H4 (cell line): ENCODE data around the gene KCTD5. TPM values are rescaled to one million over a fixed set of nuclear protein-coding genes. Genes with fewer than 3 reads are reported as not detected.

ENCODE experiments used
- DNase-seq: peaks from one replicate; pipeline ENCODE4 v3.0.0-alpha.2; 2015; ENCODE audit warnings: low spot score
- total RNA-seq: library from RNA; depleted of rRNA; stranded (reverse); fragments of >200 nt; shearing (Covaris generic); gene quantifications from 2 replicates; pipeline ENCODE4 v1.2.3, GENCODE V29; 2014

KCTD5 gene
- total RNA-seq, 1 experiment from 2014 or later = 25.3 TPM

DNA sequence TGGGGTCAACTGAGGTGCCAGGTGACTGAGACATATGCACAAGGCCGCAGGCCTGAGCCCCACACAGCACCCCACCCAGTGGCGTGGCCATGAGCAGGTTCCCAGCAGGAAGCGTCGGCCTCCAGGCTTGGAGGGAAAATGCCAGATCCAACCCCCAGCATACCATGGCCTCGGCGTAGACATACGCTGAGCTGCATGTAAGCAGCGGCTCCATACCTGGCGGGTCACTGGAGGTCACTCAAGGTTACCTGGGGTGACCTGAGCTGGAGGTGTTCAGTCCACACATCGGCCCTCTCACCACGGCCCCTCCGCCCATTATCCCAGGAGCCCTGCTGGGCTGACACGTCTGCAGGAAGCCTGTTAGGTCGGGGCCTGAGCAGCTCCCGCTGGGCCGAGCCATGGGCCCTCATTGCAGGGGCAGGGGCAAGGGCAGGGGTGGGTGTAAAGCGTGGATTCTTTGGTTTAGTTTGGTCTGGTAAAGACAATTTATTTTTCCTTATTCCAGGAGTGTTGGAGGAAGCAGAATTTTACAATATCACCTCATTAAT lies 15.2 kb downstream of the KCTD5 start:
- no peak for DNase-seq

- no peak for DNase-seq
These were observed 16.0 kb downstream of the KCTD5 start for GRCh38 chr16:2698103-2698870.

GRCh38 chr16:2698965-2699750 lies 16.8 kb downstream of the KCTD5 start:
- no peak for DNase-seq

DNA sequence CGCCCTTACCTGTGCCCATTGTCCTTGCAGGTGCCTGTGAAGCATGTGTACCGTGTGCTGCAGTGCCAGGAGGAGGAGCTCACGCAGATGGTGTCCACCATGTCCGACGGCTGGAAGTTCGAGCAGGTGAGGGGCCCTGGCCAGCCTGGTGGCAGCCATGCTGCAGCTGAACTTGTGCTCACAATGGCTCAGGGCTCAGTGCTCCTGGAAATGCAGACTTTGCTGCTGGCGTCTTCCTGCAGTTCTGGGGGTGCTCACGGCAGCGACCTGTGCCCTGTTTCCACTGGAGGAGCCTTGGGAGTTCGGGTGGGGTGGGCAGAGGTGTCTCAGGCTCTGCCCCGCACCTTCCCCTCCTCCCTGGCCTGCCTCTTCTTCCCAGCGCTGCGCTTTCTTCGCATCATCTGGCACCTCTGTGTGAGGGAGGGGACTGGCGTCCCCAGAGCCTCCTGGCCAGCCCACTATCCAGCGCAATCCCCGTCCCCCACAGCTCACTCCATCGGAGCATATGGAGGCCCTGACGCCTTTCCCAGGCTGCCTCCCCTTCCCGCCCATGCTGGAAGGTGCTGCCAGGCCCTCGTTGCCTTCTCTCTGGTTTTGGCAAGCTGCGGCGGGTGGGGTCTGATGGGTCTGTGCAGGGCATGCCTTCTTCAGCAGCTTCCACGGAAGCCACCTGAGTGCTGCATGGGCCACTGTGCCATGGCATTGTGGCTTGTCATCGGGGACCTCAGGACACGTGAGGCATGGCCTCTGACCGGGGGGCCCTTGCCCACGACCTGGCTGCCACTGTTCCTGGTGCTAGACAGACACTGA lies 17.7 kb downstream of the KCTD5 start:
- no peak for DNase-seq

GRCh38 chr16:2700786-2701185 lies 18.5 kb downstream of the KCTD5 start:
- DNase-seq = no peak

DNA sequence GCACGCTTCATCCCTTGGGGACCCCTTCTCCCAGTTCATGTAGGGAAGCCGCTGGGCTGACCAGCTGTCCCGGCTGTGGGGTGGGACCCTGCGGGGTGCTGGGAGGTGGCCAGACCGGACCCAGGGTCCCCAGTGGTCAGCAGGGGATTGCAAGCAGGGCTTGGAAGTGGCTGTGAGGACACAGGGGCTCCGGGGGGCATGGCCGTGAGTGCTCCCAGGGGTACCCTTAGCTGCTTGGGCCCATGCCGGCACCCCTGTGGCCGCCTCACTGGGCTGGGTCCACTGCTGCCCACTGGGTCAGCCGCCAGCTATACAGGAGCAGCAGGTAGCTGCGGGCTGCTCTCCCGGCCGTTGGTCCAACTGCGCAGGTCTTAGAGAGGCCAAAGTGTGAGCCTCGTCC lies 18.9 kb downstream of the KCTD5 start:
- DNase-seq = no peak

- no peak for DNase-seq
These were observed 19.6 kb downstream of the KCTD5 start for GRCh38 chr16:2701713-2702437.

GRCh38 chr16:2702438-2702825 lies 20.1 kb downstream of the KCTD5 start:
- no peak for DNase-seq

DNA sequence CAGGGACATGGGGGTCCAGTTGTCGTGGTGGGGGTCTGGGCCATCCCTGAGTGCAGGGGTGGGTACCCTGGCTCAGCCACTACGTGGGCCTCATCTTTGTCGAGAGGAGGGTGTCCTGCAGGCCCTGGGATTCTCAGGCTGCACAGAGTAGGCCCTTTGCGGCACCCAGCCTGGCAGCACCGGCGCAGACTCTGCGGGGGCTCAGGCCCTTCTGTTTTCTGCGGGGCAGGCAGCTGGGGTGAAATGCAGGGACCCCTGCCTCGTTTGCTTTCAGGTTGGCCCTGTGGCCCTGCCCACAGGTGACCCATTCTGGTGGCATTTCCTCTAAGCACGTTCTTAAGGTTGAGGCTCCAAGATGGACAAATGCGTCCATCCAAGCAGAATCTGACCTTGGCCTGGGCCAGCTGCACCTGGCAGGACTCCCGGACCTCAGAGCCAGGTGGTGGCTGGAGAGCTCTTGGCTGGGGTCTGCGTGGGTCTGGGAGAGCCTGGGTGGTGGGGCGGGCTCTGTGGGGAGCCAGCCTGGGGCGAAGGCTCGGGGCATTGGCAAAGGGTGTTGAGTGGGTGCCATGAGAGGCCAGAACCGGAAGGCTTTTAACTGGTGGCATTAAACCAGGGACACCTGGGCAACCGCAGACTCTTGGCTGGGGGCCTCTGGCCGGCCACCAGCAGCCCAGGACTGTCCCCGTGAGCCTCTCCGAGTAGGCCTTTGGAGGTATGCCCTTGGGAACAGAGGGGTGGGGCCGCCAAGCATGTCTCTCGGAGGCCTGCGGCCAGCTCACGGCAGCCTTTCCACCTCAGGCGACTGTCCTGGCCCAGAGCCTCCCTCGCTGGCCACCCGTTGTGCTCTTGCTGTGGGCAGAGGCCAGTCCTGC lies 20.8 kb downstream of the KCTD5 start:
- DNase-seq = no peak

DNA sequence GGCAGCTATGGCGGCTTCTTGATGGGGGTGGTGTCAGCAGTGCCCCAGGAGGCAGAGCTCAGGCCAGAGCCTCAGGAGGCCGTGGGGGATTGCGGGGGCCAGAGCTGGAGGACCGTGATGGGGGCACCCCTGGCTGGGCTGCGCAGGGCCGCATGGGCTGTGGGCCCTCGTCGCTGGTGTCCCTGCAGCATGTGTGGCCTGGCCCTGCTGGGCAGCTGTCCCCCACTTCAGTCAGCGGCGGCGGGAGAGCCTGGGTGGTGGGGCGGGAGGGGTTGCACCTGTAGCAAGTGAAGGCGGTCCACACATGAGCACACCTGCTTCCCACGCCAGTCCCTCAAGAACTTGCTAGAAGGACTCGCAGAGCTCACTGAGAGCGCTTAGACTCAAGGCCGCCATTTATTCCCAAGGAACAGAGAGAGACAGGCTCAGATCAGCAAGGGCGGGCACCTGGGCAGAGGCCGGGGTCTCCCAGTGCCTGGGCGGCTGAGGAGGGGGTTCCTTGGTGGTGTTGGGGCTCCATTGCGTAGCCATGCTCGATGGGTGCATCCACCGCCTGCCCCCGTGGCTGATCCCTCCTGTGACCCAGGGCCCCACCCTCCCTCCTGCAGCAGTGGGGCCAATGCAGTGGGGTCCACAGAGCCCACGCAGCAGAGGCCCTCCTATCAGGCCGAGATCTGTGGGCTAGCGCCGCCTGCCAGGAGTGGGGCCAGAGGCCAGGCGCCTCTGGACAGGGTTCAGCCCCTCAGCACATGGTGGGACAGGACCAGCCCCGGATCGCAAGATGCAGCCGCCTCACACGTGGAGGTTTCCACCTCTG lies 22.1 kb downstream of the KCTD5 start:
- no peak for DNase-seq

DNA sequence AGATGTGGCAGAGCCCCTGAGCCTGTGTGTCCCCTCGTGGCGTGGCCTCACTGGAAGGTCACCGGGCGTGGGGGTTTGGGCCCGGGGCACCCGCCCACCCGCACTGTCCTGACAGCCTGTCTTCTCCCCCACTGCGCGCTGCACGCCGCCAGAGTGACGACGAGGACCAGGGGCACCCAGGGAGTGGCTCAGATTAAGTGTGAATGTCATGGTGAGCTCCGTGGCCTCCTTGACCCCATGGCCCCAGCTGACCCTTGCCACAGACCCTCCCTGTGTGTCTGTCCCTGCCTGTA lies 22.6 kb downstream of the KCTD5 start:
- DNase-seq = no peak

DNA sequence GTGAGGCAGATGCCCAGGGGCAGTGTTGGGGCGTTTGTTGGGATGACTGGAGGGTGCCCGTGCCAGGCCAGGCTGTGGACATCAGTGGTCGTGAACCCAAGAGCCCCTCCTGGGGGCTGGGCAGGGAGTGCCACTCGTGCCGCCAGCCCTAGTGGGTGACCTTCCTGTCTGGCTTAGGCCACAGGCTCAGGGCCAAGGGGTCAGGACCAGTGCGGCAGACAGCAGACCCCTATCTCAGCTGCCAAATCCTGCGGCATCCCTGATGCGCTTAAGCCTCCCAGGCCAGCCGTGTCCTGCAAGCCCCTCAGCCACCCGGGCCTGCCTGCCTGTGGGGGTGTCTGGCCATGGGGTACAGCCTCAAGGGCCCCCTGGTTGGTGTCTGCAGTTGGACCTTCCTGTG lies 23.0 kb downstream of the KCTD5 start:
- DNase-seq = no peak

DNA sequence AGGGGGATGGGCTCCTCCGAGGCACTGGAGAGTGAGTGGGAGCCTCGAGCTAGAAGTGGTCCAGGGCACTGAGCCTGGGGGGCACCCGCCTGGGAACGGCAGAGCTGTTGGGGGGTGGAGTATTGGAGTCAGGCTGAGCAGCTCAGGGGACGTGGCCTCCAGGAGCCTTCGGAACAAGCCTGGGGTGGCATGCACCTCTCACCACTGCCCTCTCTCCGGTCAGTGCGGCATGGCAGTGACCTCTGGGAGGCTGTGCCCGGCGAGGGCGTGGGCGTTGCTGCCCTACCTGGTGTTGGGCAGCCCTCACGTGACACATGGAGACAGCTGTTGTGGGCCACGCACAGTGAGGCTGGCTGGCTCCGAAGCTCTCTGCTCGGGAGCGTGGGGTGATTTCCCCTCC lies 23.8 kb downstream of the KCTD5 start:
- DNase-seq = no peak

- no peak for DNase-seq
These were observed 24.4 kb downstream of the KCTD5 start for GRCh38 chr16:2706611-2707311.

- DNase-seq = no peak
These were observed 25.3 kb downstream of the KCTD5 start for GRCh38 chr16:2707368-2708289.

- no peak for DNase-seq
These were observed 25.9 kb downstream of the KCTD5 start for GRCh38 chr16:2708290-2708639.

- DNase-seq = no peak
These were observed 26.7 kb downstream of the KCTD5 start for GRCh38 chr16:2708955-2709587.

GRCh38 chr16:2709588-2709984 lies 27.3 kb downstream of the KCTD5 start:
- no peak for DNase-seq
